Anterior cingulate cortex (tissue), 58 donors: ENCODE data around the gene SUCO.

Experiments
- DNase-seq, 58 donors: peaks; one replicate each; lab custom pipeline; 2025; lab: John Stamatoyannopoulos, UW

The SUCO gene

DNA sequence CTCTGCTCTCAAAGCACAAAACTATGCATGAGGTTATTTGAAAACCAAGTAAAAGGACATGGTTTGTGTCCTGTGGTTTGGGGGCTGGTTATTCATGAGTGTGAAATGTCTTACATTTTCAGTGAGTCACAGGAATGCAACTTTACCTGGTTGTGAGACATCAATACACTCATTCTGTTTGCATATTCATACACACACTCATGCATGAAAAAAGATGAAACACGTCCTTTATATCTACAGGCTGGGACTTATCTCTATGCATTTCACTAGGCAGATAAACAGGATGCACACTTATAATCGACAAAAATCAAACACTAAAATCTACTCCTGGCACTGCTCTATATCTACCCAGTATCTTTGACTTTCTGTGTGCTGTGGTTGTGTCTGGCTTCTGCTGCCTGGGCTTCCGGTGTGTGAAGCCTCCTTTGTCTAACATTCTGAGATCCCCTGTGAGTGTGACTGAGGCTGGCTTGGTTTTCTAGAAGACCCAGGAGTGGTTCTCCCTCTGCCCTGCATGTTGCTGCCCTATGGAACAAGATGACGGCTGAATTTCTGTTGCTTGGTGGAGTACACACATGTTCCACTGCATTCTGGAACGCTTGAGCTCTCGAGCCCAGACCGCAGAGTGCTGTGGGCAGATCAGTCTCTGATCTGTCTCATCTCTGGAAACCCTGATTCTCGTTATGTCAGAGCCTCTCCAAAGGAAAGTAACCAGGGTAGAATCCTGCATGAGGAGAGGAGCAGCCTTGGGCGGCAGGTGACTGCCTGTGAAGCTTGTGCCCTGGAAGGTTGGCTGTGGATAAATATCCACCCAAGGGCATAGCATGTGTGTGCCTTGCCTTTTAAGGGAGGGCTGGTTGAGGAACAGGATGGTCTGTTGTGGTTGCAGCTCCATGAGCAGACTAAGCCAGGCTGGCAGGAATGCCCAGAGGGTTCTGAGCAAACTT is 106.2 kb downstream of the SUCO start:
- DNase-seq: no peak

DNA sequence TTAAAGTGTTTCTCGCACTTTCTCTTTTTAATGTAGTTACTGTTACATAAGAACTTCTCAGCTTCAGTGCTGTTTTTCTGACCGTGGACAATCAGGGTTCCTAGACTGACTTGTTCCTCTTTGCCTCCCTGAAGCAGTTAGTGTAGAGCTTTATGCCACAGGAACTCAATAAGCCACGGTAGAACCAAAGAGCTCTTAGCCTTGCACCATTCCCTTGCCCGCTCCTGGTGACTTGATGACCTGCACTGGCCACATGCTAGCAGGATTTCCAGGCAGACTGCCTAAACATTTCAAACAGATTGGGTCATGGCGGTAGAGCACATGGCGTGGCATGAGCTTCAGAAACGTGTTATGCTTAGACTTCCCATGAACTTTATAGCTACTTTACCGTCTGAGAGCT is 107.2 kb downstream of the SUCO start:
- no peak for DNase-seq

DNA sequence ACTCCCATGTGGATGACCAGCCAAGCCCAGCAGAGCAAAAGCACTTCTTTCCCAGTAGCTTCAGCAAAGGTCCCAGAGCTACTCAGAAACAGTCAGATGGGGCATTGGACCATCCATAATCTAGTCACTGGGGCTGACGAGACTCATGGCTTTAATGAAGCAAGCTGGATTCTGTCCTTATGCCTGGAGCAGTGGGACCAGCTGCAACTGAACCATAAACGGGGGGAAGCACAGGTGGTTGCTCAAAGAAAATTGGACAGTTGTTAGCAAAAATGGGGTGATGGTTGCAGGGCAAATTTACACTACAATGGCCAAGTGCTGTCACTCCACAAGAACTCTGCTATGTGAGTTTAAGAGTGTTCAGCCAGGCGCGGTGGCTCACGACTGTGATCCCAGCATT is 108.5 kb downstream of the SUCO start:
- DNase-seq: no peak

DNA sequence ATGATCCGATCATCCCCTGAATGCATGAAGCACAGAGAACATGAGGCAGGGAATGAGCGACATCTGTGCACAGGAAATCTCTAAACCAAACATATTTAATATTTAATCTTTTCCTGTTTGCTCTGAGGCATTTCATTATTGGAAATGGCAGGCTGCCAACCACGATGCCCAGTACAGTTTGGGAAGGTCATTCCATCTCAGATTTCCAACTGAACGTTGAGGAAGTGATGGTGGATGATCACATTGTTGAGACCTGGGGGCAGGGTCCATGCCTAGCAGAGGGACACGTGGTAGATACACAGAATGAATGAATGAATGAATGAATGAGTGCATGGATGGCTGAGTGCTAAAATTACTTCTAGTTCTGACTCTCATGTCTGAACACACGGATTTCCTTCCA is 110.0 kb downstream of the SUCO start:
- DNase-seq: no peak

DNA sequence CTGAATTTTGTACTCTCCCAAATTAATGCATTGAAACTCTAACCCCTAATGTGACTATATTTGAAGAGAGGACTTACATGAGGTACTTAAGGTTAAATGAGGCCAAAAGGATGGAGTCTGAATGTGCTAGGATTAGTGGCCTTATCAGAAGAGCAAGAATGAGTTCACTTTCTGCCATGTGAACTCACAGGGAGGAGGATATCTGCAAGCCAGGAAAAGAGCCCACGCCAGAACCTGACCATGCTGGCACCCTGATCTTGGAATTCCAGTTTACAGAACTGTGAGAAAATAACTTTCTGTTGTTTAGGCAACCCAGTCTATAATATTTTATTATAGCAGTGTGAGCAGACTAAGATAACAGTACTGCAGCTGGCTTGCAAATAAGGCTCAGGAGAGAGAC is 113.7 kb downstream of the SUCO start:
- DNase-seq: no peak

DNA sequence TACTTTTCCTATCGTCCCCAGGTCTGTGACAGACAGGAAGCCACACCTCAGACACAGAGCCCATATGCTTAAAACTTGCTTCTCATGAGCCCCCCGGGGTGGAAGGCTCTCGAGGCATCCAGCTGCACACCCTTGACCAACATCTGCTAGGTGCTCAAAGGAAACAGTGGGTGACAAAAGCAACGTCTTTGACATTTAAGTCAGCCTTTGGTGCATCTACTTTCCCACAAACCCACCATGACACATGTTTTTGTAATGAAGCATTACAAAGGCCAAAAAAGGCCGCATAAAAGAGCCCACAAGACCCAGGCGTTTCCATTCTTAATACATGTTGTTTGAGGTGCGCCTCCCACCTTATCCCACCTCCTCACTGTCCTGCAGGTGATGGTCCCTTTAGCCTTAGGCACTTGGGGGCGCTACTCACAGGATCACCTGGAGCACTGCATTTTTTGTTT is 114.2 kb downstream of the SUCO start:
- no peak for DNase-seq

DNA sequence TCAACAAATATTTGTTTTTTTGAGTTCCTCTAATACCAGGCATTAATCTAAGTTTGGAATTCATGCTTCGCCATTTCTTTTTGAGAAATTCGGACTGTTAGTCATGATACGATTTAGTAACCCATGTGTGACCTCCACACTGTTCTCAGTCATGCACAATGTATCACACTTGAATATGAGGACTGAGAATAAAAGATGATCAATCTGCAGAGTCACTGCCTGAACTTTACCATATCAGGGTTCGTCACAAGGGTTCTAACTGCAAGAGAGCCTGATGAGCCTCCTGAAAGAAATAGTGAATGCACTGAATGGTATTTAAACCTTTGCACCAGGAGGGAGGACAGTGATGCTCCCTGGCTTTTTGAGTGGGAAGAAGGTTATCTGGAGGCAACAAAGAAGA is 115.0 kb downstream of the SUCO start:
- DNase-seq: no peak

DNA sequence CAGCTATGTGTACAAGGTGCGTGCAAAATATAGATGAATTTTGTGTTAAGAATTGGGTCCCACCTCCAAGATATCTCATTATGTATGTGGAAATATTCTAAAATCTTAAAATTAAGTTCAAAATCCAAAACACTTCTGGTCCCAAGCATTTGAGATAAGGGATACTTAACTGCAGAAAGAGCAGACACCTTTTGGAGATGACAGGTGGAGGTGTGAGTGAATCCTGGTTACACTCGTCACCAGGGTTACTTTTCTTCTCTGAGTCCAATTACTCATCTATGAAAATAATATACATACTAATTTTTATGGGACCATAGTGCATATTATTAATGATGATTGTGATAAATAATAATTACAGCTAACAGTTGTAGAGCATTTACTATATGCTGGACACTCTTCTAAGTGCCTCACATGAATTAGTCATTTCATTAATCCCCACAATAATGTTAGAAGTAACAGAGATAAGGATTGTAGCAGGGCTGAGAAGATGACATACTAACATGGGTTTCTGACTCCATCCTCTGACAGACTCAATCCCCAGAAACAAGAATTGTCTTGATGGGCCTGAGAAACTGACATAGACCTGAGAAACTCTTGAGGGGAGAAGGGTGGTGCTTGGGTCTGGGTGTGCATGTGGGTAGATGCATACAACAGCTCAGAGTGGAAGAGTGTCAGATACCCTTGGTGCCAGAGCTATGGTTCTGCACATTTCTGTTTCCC is 117.7 kb downstream of the SUCO start:
- DNase-seq: no peak

DNA sequence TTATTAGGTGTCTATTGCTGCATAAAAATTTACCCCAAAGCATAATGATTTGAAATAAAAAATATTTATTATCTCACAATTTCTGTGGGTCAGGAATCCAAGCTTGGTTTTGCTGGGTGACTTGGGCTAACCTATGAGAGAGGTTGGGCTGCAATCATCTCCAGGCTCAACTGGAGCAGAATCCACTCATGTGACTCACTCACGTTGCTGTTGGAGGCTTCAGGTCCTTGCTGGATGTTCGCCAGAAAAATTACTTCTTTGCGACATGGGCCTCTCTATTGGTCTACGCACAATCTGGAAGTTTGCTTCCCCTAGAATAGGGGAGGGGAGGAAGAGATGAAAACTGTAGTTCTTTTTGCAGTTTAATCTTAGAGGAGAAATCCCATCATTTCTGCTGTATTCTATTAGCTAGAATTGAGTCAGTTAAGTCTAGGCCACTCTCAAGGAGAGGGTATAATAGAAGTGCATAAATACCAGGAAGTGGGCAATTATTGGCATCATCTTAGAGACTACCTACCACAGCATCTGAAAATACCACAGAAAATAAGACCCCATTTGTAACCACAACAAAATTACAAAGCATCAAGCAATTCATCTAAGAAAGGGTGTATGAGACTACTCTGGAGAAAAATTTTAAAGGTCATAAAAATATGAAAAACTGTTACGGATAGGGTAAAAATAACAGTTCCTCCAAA is 120.2 kb downstream of the SUCO start:
- no peak for DNase-seq

DNA sequence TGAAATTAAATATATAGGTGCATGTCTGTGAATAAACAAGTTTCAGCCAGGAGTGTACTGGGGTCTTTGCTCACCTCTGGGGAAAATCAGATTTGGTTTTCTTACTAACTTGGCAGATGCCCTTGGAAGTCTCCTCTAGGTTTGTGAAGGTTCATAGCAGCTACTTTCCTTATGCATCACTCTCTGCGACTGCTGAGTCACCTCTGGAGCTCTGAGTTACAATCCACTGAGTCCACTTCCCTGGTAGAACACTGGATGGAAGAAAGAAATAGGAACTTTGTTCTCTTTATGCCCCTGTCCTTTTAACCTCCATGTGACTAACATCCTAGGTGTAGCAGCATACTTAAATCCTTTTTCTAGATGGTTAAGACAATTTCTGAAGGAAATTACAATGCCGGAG is 121.6 kb downstream of the SUCO start:
- DNase-seq: no peak

DNA sequence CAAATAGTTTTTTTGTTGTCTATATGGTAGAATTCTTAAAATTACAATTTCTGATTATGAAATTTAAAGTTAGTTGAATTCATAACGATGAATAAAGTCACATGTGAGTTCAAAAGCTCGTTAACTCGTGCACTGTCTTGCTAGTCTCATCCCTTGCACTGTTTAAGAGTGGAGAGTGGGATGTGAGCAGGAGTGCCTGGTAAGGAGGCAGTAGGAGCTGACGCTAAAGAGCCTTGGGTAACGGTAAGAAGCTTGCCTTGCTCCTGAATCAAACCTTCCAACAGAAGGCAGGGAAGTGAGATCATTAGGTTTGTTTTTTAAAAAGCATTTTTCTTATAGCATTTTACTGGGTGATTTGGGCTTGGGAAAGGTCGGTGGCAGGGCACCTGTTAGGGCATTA is 123.6 kb downstream of the SUCO start:
- DNase-seq: no peak

DNA sequence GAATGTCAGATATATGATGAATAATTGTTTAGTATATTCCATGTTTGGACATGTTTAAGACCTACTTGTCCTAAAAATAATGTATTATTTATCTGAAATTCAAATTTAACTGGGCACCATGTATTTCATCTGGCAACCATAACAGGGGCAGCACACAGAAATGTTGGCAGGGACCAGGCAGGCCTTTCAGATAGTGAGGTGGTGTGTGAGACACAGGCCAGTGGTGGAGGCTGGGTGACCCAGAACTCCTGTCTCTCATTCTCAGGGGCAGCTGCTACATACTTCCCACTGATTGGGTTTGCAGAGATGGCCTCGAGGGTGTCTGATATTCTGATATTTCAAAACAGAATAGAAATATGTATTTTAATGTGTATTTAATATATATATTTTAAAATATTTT is 124.6 kb downstream of the SUCO start:
- DNase-seq: peak in 8 of 58 donors; percentile 0 to 22 (median 3)

DNA sequence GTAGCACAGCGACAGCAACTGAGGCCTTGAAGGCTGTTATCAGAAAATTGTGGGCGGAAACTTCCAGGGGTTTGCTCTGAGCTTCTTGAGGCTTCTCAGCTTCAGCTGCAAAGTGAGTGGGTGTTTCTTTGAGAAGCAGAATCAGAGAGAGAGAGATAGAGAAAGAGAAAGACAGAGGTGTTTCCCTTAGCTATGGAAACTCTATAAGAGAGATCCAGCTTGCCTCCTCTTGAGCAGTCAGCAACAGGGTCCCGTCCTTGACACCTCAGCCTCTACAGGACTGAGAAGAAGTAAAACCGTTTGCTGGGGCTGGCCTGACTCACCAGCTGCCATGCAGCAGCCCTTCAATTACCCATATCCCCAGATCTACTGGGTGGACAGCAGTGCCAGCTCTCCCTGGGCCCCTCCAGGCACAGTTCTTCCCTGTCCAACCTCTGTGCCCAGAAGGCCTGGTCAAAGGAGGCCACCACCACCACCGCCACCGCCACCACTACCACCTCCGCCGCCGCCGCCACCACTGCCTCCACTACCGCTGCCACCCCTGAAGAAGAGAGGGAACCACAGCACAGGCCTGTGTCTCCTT is 126.0 kb downstream of the SUCO start, which contains the start of gene FASLG:
Gene FASLG (plus strand): TSS at position 233 of the 583 bp plus-strand sequence. CDS start 99 bp downstream, at position 332.
- no peak for DNase-seq

DNA sequence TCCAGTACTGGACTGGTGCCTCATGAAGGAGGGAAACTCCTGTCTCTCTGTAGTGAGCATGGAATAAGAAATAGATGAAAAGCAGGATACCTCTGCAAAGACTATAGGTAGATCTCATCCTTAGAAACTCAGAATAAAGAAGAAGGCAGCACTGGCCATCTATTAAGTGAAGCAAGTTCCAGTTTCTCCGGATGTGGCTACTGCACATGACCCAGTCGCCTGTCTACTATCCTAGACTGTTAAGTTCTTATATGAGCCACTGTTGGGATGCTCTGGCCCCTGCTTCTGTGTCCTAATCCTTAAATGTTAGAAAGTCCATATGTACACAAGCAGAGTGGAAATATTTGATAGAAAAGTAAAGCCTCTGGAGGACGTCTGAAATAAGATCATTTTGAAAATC is 128.2 kb downstream of the SUCO start:
- no peak for DNase-seq
